T follicular helper cell (primary cell): ENCODE measurements around the gene TSPAN3.

Source experiments
- DNase-seq: peaks from one replicate; pipeline ENCODE4 v3.0.0-alpha.2; 2020; ENCODE audit warnings: low read depth

TSPAN3 gene

GRCh38 chr15:77053709-77054108, 17.2 kb downstream of the TSPAN3 start:
- DNase-seq: no peak

DNA sequence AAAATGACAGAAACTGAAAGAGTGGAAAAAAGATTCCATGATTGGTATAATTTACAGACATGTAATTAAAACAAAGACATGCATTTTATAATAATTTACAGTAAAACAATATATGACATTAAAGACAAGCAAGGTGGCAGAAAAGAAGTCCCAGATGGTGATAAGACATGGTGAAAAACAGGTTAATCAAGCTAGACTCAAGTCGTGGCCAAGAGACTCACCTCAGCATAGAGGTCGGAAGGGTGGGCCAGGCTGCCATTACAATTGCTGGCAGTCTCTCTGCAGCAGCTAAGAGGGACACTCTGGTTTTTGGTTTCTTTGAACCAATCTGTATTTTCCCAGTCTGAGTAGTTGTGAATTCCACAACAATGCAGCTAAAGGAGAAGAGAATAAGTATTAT, 18.4 kb downstream of the TSPAN3 start:
- no peak for DNase-seq

GRCh38 chr15:77048135-77048876, 22.6 kb downstream of the TSPAN3 start:
- DNase-seq: no peak

DNA sequence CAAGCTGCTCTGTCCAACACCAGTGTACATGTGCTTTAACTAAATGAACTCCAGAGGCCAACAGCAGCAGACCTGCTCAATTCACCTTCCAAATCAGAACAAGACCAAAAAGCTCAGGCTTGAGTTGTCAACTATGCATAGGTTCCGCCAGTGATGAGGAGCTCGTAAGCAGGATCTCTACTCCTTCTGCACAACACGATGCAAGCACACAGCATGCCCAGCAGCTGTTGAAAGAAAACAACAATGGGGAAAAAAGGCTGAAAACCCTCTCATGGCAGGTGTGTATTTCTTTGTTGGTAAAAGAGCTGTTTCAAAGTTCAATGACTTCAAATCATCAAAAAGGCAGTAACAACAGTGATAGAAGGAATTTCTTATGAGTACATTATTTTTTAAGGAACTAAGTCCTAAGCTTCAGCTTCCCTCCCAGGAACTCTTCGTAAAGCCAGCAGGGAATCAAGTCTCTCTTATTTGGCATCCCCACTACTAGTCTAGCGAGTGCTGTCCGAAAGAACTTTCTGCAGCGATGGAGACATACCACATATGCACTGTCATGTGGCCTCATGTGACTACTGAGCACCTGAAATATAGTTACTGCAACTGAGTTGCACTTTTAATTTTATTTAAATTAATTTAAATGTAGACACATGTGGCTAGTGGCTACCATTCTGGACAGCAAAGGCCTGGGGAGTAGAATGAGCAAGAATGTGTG, 24.1 kb downstream of the TSPAN3 start:
- DNase-seq: no peak

- no peak for DNase-seq
Observed at GRCh38 chr15:77045985-77046384, 24.9 kb downstream of the TSPAN3 start.

GRCh38 chr15:77044228-77045042, 26.5 kb downstream of the TSPAN3 start:
- no peak for DNase-seq

DNA sequence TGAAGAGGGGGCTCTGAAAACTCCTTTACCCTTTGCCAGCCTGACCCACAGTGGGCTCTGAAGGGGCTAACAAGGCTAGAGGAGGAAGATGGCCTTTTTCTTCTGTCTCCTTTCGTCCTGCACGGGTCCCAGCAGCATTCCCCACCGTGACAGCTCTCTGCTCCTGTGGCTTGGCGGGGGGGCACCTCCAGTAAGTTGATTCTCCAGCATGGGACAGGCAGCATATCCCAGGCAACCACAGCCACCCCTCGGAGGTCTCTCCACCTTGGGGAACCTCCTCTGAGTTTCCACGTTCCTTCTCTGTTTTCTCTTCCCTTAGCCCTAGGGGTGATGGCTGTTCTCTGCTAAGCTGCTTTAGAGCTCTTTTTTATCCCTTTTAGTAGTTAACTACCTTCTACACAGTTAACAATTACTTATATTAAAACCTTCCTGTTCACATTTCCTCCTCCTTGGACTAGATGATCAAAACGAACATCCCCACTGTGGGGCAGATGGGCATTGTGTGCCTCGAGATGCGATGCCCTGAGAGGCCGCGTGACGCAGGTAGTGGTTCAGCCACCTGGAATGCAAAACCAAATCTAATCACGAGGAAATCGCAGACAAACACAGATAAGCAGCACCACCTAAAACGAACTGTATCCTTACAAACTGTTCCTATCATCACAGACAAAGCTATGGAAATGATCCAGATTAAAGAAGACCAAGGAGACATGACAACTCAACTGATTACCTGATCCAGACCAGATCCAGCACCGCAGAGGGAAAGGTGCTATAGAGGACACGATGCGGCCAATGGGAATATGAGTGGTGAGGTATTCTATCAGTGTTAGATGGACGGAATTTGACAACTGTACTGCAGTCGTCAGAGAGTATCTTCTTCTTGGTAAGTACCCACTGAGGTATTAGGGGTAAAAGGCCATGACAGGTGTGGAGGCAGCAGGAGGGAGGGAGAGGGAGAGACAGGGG, 27.7 kb downstream of the TSPAN3 start:
- DNase-seq: no peak

DNA sequence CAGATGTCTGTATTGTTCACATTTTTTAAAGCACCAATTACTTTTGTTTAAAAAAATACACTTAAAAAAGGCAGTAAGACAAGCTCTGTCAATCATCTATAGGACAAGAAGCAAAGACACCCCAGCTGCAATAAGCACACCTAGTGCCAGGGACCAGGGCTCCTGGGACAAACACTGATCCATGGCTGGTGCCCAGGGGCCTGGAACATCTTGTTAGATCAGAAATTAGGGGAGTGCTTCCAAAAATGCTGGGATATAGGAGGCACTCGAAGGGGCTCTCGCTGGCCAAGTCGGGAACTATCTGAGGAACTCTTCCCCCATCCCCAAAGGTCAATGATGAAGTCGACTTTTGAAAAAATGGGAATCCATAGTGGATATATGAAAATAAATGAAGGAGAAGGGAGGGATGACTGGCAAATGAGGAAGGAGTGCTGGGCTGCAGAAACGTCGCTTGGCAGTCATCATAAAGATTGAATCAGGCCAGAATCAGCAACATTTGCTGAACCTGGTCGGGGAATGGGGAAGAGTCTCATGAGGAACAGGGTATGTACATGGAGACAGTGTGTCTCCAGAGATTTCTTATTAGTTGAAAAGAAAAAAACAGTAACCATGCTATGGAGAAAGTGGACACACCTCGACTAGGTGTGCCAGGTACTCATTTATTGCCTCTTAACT, 28.5 kb downstream of the TSPAN3 start:
- no peak for DNase-seq

DNA sequence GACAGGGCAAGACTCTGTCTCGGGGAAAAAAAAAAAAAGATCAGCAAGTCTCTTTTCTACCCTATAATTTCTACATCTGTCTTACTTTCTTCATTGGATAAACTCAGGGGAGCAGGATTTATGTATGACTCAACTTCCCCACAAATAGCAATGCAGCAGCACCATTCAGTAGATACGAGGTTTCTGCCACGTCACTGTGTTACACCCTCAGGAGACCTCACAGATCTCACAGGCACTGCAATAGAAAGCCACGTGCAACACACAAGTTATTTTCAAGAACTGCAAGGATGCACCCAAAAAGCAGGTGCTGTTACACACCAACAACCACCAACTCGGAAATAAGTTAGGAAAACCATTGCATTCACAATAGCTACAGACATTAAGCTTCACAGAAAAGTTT, 30.2 kb downstream of the TSPAN3 start:
- no peak for DNase-seq

- no peak for DNase-seq
Observed at GRCh38 chr15:77039848-77040247, 31.1 kb downstream of the TSPAN3 start.

DNA sequence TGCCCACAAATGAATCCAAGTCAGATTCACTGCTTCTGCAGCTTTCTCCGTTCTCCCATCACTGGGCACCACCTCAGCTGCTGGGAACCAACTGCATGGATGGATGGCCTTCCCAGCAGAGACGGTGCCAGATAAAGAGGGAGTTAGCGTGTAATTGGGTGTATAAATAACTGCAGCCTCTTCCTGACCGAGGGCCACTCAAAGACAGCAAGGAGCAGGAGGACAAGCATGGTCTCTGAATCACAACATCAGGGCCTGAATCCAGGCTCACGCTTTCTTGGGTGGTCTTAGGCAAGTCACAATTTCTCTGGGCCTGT, 31.7 kb downstream of the TSPAN3 start:
- no peak for DNase-seq

DNA sequence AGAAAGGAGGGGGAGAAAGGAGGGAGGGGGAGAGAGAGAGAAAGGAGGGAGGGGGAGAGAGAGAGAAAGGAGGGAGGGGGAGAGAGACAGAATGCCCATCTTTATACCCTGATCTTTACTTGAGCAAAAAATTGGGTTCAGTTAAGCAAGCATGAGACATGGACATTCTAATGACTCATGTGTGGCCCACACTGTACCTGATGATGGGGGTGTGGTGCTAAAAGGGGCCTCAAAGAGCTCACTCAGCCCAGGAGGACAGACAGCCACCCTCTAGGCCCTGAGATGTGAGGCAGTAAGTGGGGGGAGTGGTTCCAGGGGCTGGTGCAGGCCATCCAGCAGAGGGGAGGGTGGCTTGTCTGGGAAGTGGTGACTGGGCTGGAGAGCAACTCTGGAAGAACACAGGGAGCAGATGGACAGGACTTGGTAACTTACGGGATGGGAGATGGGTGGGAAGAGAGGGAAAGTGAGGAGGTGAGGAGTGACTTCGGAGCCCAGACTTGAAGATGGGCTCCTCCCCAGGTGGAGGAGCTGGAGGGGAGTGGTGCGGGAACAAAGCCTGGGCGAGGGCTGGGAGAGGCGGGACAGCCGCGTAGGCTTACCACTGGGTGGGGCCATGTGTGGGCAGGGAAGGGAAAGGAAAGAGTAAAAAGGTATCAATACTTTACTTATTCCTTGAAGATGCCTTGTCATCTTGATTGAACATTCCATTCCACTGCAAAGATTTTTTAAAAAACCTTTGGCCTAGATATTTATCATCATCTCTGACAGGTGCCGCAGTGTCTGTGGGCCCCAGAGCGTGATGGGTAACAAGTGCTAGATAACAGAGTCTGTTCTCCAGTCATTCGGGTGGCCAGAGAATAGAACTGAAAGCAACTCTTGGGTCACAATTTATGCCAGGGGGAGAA, 32.3 kb downstream of the TSPAN3 start:
- DNase-seq: no peak

DNA sequence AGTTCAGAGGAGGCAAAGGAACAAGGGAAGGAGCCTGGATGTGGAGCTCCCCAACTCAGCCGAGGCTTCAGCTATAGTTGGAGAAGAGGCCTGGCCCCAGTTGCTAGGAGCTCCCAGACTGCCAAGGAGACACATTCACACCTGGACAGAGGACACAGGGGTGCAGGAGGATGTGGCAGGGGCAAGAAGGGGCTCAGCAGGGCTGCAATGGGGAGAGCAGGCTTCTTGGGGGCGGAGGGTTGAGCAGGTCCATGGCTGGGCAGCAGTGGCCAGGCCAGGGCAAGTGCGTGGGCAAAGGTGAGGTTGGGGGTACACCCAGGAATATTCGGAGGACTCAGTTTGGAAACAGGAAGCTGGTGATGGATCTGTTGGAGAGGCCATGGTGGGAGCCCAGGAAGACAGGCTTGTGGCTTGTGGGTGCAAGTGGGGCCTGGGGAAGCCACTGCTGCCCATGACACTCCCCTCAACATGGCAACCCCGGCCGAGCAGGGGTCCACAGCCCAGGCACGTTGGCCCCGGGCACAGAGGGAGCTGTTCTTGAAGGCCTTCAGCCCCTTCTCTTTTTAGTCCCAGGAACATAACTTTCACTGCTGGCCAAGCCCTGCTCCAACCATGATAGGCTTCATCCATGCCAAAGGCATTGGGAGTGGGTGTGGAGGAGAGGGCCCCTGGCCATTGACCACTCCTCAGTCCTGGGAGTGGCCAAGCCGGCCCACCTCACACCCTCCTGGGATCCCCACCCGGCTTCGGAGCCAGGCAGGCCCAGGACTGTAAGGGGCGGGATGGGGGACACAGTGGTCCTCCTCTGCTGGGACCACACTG, 33.3 kb downstream of the TSPAN3 start:
- no peak for DNase-seq

DNA sequence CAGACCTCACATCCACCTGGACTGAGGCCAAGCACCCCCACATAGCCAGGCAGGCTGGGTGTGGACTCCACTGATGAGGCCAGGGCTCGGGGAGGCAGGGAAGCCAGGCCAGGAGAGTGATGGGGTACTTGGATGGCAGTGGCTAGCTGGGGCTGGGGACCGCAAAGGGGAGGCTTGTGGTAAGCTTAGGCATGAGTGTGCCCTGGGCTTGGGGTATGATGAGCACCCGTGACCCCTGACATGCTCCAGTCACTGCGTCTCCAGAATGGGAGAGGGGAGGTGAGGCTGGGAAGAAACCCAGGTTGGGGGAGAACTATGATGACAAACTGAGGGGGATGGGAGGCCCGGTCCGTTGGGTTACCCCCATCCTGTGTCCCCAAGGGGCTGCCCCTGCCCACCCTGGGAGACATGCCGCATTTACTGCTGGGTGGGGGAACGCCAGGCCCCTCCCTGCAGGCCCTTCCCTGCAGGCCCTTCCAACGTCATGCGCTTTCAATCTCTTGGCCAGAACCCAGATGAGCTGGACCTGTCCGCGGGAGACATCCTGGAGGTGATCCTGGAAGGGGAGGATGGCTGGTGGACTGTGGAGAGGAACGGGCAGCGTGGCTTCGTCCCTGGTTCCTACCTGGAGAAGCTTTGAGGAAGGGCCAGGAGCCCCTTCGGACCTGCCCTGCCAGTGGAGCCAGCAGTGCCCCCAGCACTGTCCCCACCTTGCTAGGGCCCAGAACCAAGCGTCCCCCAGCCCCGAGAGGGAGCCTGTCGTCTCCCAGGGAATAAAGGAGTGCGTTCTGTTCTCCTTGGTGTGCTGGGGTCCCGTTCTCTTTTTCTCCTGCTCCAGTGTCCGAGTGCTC, 34.1 kb downstream of the TSPAN3 start:
- DNase-seq: no peak

DNA sequence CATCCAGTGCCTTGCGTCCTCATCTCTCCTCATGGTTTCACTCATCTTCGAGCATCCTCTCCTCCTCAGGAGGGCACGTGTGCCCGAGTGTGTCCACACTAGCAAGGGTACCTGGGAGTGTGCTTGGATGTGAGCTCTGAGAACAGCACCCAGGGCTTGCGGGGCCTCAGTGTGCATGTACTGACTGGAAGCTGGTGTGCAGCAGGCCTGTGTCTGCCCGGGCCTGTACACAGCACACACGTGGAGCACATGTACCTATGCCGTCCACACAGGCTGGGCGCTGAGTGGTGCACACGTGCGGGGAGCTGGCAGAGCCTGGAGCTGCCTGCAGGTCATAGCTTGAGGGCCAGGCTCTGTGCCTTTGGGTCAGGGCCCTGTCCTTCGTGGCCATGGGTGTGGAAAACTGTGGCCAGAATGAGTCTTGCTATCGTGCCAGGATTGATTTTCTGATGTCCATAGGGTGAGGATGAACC, 34.9 kb downstream of the TSPAN3 start:
- DNase-seq: no peak

DNA sequence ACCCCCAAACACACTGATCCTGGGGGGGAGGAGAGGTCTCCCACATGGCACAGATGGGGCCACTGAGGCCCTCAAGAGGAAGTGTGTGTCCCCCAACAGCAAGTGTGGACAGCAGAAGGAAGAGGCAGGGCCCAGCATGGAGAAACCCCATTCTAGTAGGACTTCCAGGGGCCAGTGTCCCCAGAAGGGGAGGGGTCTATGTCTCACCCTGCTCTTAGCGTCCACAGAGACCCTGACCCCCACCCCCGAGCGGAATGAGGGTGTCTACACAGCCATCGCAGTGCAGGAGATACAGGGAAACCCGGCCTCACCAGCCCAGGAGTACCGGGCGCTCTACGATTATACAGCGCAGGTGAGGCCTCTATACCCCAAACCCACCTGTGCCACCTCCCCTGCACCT, 35.3 kb downstream of the TSPAN3 start:
- no peak for DNase-seq

DNA sequence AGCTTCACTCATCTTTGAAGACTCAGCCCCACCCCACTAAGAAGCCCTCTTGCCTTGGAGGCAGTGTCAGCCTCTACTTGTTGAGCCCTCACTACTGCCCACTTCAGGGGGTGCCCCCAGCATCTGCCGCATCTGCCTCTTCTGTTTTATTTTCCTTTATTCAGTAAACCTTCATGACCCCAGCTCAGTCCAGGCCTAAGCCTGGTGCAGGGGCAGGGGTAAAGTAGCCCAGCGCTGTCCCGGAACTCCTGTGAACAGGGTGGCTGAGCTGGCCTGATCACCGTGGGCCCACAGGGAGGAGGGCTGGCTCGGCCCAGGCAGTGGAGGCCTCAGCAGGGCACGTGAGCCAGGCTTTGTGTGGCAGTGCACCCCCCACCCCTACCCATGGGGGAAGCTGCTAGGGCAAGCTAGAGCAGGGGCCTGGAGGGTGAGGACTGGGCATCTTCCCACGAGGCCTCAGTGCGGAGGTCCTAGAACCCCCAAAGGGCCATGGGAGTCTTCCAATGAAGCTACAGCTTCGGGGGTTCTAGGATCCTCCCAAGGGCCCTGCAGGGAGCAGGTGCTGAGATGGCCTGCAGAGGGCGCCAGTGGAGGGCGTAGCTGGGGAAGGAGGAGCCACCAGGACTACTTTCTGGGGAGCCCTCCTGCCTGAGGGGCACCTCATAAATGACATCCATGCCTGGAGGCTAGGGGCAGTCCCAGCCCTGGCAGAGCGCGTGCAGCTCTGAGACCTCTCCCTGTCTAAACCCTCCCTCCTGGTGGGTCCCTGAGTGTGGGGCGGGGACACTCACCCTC, 36.0 kb downstream of the TSPAN3 start:
- DNase-seq: no peak
